ENCODE results near the gene CCDC57. TPM values are rescaled to one million over a fixed set of nuclear protein-coding genes. Genes with fewer than 3 reads are reported as not detected.
"Not testable (repeated sequence)": the region's sequence is repeated elsewhere in the genome, so short reads cannot be mapped to it uniquely, and the experiment has no call there.

CCDC57 gene
- total RNA-seq, 2 donors from 2014 or later: 57.6 to 62.8 TPM

- WGBS: 92% methylated on average over 2 of the region's 2 CpGs
Observed at GRCh38 chr17:82148997-82149396, 63.6 kb downstream of the CCDC57 start.

GRCh38 chr17:82148011-82148410 lies 64.6 kb downstream of the CCDC57 start:
- intact Hi-C loops (cut with DNase I): no loop called here
- peaks cover 17% of the 10 kb centered on the region for H3K4me1 ChIP-seq (replicated peaks)

More at GRCh38 chr17:82148997-82149396, 63.6 kb downstream of the CCDC57 start:
- Histone ChIP-seq H3K4me1 (replicated peaks) (peaks cover 24% of the 10 kb centered on the region), H3K4me3 (no peak overlapping the region), H3K27ac (no peak overlapping the region), H3K27me3 (replicated peaks; ENCODE audit: insufficient read depth) (no peaks in the 10 kb centered on the region), H3K36me3 (no peaks in the 10 kb centered on the region), H3K9me3 (no peaks in the 10 kb centered on the region)
- no peak for TF ChIP-seq POLR2AphosphoS5 (IDR thresholded peaks at IDR 0.05)
- TF ChIP-seq POLR2A (IDR thresholded peaks at IDR 0.05): no peak
- intact Hi-C loops (cut with DNase I): no loop called here
- DNase-seq (ENCODE audit: low spot score): no peak

GRCh38 chr17:82146663-82147654 lies 65.7 kb downstream of the CCDC57 start:
- 90% methylated on average over 18 of the region's 18 CpGs for WGBS
- intact Hi-C loops (cut with DNase I): no loop called here
- no peak overlapping the region for H3K27ac ChIP-seq
- H3K27me3 ChIP-seq (replicated peaks; ENCODE audit: insufficient read depth): no peaks in the 10 kb centered on the region
- no peak overlapping the region for H3K4me3 ChIP-seq
- DNase-seq (ENCODE audit: low spot score): no peak
- H3K36me3 ChIP-seq: no peaks in the 10 kb centered on the region
- H3K9me3 ChIP-seq: no peaks in the 10 kb centered on the region
- TF ChIP-seq POLR2A (IDR thresholded peaks at IDR 0.05) (no peak), CTCF (IDR thresholded peaks at IDR 0.05) (no peak), POLR2AphosphoS5 (IDR thresholded peaks at IDR 0.05) (no peak)
- H3K4me1 ChIP-seq (replicated peaks): peaks cover 8% of the 10 kb centered on the region

More at GRCh38 chr17:82148011-82148410, 64.6 kb downstream of the CCDC57 start:
- Histone ChIP-seq H3K36me3 (no peaks in the 10 kb centered on the region), H3K27ac (no peak overlapping the region), H3K27me3 (replicated peaks; ENCODE audit: insufficient read depth) (no peaks in the 10 kb centered on the region), H3K4me3 (no peak overlapping the region), H3K9me3 (no peaks in the 10 kb centered on the region)
- TF ChIP-seq POLR2A (IDR thresholded peaks at IDR 0.05) (no peak), CTCF (IDR thresholded peaks at IDR 0.05) (no peak)
- DNase-seq (ENCODE audit: low spot score): no peak
- 96% methylated on average over 1 of the region's 1 CpG for WGBS

- Histone ChIP-seq H3K9me3 (no peaks in the 10 kb centered on the region), H3K27ac (peak overlapping the region in 1 of 2 donors; percentile 58), H3K4me3 (no peak overlapping the region), H3K36me3 (no peaks in the 10 kb centered on the region), H3K27me3 (replicated peaks; ENCODE audit: insufficient read depth) (no peaks in the 10 kb centered on the region), H3K4me1 (replicated peaks) (no peaks in the 10 kb centered on the region)
- no peak for DNase-seq (ENCODE audit: low spot score)
- no peak for TF ChIP-seq CTCF (IDR thresholded peaks at IDR 0.05)
- no peak for TF ChIP-seq POLR2A (IDR thresholded peaks at IDR 0.05)
- TF ChIP-seq POLR2AphosphoS5 (IDR thresholded peaks at IDR 0.05): no peak
- 78% methylated on average over 13 of the region's 13 CpGs for WGBS
- intact Hi-C loops (cut with DNase I): no loop called here
Observed at GRCh38 chr17:82145550-82146155, 67.0 kb downstream of the CCDC57 start.

- TF ChIP-seq CTCF (IDR thresholded peaks at IDR 0.05) (no peak), POLR2AphosphoS5 (IDR thresholded peaks at IDR 0.05) (no peak), POLR2A (IDR thresholded peaks at IDR 0.05) (no peak)
- Histone ChIP-seq H3K9me3 (no peaks in the 10 kb centered on the region), H3K27me3 (replicated peaks; ENCODE audit: insufficient read depth) (no peaks in the 10 kb centered on the region), H3K27ac (no peak overlapping the region), H3K4me3 (no peak overlapping the region), H3K4me1 (replicated peaks) (no peaks in the 10 kb centered on the region), H3K36me3 (no peaks in the 10 kb centered on the region)
- no peak for DNase-seq (ENCODE audit: low spot score)
- 81% methylated on average over 8 of the region's 8 CpGs for WGBS
- intact Hi-C loops (cut with DNase I): no loop called here
Observed at GRCh38 chr17:82143333-82143732, 69.3 kb downstream of the CCDC57 start.

GRCh38 chr17:82139961-82140360 lies 72.7 kb downstream of the CCDC57 start:
- H3K36me3 ChIP-seq; H3K27me3 ChIP-seq (replicated peaks; ENCODE audit: insufficient read depth); H3K4me1 ChIP-seq (replicated peaks); H3K4me3 ChIP-seq; H3K9me3 ChIP-seq; DNase-seq (ENCODE audit: low spot score); intact Hi-C loops (cut with DNase I); H3K27ac ChIP-seq: not testable (repeated sequence)
- WGBS: 88% methylated on average over 10 of the region's 10 CpGs
